Measurements from ENCODE around the gene RAI1.
"Not testable (repeated sequence)": the region's sequence is repeated elsewhere in the genome, so short reads cannot be mapped to it uniquely, and the experiment has no call there.

The RAI1 gene

DNA sequence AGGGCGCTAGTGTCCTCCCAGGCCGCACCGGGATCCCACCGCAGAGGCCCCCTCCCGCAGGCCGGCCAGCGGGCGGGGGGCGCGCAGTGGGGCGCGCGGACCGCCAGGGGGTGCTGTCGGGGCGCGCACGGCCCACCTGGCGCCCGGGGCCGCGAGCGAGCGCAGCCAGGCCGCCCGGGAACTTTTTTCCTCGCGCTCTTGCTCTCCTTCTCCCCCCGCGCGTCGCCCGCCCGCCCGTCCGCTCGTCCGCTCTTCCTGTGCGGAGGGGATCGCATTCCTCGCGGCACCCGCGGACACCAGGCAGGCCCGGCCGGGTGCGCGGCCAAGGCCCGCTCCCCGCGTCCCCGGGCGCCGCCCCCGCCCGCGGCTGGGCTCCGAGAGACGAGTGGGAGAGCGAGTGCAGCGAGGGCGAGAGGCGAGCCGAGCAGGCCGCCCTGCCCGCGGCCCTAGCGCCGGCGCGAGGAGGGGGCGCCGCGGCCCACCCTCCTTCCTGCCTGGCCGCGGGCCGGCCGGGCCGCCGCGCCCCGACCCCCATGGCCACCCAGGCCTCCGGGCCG is at the start of gene RAI1:
Gene RAI1, plus strand, starts transcription at position 272 of the 557 bp plus-strand sequence. CDS start 111,491 bp downstream, outside the sequence.
- peak; percentile 46 to 51 for DNase-seq (ENCODE audit: low read depth in 1 of 2, low spot score in 1 of 2)

GRCh38 chr17:17632690-17633089 is 48.6 kb upstream of the RAI1 start:
- not testable (repeated sequence) for DNase-seq (ENCODE audit: low read depth in 1 of 2, low spot score in 1 of 2)

DNA sequence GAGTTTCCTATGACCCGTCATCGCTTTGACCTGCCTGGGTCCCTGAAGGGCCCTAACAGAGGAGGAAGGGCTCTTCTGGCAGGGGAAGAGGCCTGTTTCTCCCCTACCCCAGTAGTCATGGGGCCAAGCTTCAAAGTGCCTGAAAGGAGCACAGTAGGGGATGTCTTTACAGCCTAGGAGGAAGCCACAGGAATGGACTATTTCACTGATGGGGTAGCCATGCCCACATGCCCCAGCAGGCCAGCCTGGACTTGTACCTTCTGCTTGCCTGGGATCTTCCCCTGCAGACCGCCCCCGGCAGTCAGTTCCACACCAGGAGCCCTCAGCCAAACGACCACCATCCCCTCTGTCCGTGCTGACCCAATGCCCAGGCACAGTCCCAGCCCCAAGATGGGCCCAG is 47.9 kb upstream of the RAI1 start:
- DNase-seq (ENCODE audit: low read depth in 1 of 2, low spot score in 1 of 2): no peak

DNA sequence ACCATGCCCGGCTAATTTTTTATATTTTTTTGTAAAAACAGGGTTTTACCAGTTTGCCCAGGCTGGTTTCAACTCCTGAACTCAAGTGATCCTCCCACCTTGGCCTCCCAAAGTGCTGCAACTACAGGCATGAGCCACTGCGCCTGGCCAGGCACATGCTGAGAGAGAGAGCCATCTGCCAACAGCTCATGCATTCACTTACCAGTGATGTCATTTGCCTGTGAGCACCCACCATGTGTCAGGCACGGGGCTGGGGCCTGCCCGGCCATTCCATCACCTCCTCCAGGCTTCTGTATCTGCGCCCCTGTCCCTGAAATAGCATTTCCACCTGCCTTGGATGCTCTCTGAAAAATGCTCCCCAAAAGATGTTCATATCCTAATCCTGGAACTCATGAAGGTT is 46.1 kb upstream of the RAI1 start:
- DNase-seq (ENCODE audit: low read depth in 1 of 2, low spot score in 1 of 2): no peak

GRCh38 chr17:17635537-17636271 is 45.6 kb upstream of the RAI1 start:
- DNase-seq (ENCODE audit: low read depth in 1 of 2, low spot score in 1 of 2): not testable (repeated sequence)

- DNase-seq (ENCODE audit: low read depth in 1 of 2, low spot score in 1 of 2): no peak
Measured at GRCh38 chr17:17636272-17636885, 44.9 kb upstream of the RAI1 start.

DNA sequence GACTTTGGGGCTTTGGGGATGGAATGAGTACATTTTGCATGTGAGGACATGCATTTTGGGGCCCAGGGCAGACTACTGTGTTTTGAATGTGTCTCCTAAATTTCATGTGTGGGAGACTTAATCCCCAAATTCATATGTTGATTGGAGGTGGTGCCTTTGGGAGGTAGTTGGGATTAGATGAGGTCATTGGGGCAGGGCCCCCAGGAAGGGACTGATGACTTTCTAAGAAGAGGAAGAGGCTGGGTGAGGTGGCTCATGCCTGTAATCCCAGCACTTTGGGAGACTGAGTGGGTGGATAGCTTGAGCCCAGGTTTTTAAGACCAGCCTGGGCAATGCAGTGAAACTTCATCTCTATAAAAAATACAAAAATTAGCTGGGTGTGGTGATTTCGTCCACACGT is 42.8 kb upstream of the RAI1 start:
- no peak for DNase-seq (ENCODE audit: low read depth in 1 of 2, low spot score in 1 of 2)

GRCh38 chr17:17639661-17640270 is 41.5 kb upstream of the RAI1 start:
- not testable (repeated sequence) for DNase-seq (ENCODE audit: low read depth in 1 of 2, low spot score in 1 of 2)

DNA sequence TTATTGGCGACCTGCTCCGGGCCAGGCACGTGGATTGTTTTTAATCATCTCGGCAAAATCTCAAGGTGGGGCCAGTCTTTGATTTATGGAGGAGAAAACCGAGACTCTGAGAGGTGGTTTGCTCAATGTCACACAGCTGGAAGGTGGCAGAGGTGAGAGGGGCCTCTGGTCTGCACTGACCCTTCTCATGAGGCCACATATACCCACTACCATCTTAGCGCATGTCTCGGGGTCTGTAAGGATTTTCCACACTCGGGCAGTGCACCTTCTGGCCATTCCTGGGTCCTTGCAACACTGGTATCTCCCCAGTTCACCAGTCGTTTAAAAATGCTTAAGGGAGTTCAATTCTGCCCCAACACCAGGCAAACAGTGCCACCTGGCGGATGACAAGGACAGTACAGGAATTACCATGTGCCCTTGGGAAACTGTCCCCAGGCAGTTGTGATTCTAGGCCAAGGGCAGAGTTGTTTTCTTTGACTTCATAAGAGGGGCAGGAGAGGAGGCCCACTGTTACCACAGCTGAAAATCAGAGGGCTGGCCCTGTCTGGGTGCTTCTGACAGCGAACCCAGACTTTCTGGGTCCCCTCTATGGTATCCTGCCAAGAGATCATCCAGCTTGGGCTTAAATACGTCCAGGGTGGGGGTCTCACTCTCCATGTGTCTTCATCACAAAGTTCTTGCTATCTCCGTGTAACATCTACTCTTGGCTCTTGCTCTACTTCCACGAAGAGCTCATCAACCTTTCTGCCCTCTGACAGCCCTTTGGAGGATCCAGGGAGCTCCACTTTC is 39.4 kb upstream of the RAI1 start:
- peak; percentile 71 to 80 for DNase-seq (ENCODE audit: low read depth in 1 of 2, low spot score in 1 of 2)

- DNase-seq (ENCODE audit: low read depth in 1 of 2, low spot score in 1 of 2): not testable (repeated sequence)
Measured at GRCh38 chr17:17645148-17645547, 36.1 kb upstream of the RAI1 start.

- no peak for DNase-seq (ENCODE audit: low read depth in 1 of 2, low spot score in 1 of 2)
Measured at GRCh38 chr17:17645961-17646360, 35.3 kb upstream of the RAI1 start.

DNA sequence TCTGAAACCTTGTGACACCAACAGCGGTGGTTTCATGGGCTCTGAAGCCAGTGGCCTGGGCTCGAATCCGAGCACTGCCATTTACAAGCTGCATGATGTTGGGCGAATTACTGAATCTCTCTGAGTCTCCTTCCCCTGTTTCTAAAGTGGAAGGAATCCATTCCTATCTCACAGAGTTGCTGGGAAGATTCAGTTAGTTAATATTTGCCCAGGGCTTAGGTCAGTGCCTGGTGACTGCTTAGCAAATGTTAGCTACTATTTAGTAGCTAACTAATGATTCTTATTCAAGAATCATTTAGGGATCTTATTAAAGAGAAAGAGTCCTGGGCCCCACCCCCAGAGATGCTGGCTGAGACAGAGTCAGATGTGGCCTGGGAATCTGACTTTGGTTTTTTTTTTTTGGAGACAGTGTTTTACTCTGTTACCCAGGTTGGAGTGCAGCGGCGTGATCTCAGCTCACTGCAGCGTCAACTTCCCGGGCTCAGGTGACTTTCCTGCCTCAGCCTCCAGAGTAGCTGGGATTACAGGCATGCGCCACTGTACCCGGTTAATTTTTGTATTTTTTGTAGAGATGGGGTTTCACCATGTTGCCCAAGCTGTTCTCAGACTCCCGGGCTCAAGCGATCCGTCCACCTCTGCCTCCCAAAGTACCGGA is 33.6 kb upstream of the RAI1 start:
- no peak for DNase-seq (ENCODE audit: low read depth in 1 of 2, low spot score in 1 of 2)

- DNase-seq (ENCODE audit: low read depth in 1 of 2, low spot score in 1 of 2): no peak
Measured at GRCh38 chr17:17648762-17649161, 32.5 kb upstream of the RAI1 start.

GRCh38 chr17:17650959-17651358 is 30.3 kb upstream of the RAI1 start:
- no peak for DNase-seq (ENCODE audit: low read depth in 1 of 2, low spot score in 1 of 2)

GRCh38 chr17:17653343-17653742 is 27.9 kb upstream of the RAI1 start:
- DNase-seq (ENCODE audit: low read depth in 1 of 2, low spot score in 1 of 2): no peak

GRCh38 chr17:17659340-17659739 is 21.9 kb upstream of the RAI1 start:
- DNase-seq (ENCODE audit: low read depth in 1 of 2, low spot score in 1 of 2): no peak

GRCh38 chr17:17661134-17661533 is 20.1 kb upstream of the RAI1 start:
- DNase-seq (ENCODE audit: low read depth in 1 of 2, low spot score in 1 of 2): no peak

DNA sequence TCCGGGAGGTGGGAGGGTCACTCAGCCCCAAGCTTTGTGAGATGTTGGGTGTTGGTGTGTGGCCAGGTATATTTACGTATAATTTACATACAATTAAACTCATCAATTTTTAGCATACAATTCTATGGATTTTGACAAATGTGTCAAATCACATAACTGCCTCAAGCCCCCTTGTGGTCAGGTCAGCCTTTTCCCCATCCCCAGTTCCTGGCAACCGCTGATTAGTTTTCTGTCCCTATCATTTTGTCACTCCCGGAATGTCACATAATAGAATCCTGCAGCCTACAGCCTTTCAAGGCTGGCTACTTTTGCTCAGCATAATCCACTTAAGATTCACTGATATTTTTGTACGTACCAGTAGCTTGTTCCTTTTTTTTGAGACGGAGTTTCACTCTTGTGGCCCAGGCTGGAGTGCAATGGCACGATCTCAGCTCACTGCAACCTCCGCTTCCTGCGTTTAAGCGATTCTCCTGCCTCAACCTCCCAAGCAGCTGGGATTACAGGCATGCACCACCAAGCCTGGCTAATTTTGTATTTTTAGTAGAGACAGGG is 19.3 kb upstream of the RAI1 start:
- DNase-seq (ENCODE audit: low read depth in 1 of 2, low spot score in 1 of 2): no peak

DNA sequence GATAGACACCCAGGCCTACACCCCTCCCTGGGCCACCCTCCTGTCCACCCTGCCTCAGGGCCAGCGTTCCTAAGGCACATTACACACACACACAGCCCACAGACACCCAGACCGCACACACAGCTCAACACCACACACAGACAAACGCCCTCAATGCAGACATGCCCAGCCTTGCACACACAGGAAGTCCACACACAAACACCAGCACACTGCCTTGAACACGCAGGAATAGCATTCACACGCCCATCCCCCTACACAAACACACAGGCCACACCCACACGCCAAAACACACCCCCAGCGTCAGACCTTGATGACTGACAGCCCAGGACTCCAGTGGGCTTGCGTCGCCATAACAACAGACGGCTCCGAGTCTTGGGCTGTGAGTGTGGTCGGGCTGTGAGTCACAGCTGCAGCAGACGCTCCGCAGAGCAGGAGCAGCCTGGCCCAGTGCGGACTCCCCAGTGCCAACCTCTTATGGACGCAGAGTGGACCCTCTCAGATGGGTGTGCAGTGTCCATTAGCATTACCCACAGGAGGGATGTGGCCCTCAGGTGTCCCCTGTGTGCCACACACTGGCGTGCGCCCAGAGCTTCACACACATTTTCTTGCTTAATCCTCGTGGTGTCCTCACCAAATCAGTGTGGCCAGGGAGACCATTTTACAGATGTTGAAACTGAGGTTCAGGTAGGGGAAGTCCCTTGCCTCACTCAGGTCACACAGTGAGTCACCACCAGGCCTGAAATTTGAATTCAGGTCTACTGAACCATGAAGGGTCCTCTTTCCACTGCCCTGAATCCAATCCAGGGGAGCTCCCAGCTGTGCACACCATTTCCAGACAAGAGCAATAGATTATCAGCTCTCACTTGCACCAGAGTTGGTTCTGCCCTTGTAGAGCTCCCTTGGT is 17.8 kb upstream of the RAI1 start:
- DNase-seq (ENCODE audit: low read depth in 1 of 2, low spot score in 1 of 2): peak; percentile 25 to 60
